Measurements from ENCODE around the gene RGS8.

RGS8 gene

GRCh38 chr1:182684116-182684828 is at the start of gene RGS8:
RGS8 (minus strand) TSS chr1:182684587; CDS start chr1:182669649, 14,938 bp downstream.
- no peak for DNase-seq

DNA sequence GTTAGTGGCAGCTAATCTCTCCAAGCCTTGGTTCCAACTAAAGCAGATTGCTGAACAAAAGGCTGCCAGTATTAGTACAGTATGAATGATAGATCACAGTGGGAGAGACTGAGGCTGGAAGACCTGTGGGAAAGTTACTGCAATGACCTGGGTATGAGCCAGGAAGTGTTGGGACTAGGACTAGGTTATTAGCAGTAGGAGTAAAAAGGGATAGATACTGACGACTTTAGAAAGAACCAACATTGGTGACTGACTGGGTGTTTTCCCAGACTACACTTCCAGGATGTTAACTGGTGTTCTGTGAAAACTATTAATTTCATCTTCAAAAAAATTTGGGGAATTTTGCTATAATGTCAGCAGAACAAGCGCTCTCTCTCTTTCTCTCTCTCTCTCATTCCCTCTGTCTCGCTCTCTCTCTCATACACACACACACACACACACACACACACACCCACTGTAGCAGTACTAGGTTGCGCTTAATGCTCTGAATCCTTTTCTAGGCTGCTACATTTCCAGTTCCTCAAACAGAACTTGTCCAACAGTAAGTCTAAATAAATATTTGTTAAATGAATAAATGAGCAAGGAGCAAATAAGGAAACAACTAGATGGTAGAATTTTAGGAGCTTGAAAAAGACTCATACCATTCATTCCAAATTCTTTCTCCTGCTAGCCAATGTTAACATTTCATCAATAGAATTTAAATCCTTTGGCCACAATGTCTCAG is 47.6 kb upstream of the RGS8 start:
- DNase-seq, result no peak

GRCh38 chr1:182726912-182727311 is 42.5 kb upstream of the RGS8 start:
- DNase-seq, result no peak

GRCh38 chr1:182725259-182726255 is 41.2 kb upstream of the RGS8 start:
- DNase-seq, result no peak

DNA sequence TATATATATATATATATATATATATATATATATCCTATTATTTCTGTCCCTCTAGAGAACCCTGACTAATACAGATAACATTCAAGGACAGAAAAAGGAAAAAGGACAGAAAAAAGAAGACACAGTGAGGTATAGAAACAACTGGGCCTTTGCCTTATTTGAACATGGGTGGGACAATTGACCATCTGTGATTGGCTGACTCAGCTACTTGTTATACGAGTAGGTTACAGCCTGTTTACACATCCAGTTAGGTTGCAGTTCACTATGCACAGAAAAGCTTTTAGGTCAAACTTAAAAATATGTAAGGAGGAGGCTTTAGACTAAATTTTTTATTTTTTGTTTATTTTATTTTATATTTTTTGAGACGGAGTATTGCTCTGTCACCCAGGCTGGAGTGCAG is 39.8 kb upstream of the RGS8 start:
- DNase-seq, result no peak

DNA sequence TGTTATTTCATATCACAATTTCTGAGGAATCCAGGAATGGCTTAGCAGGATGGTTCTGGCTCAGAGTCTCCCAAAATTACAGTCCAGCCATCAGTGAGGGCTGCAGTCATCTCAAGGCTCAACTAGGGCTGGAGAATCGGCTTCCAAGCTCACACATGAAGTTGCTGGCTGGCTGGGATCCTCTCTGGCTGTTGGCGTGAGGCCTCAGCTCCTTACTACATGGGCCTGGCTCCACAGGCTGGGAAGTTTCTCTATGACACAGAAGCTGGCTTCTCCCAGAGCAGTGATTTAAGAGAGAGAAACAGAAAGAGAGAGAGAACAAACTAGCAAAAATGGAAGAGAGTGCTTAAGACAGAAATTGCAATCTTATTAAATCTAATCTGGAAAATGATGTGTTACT is 38.8 kb upstream of the RGS8 start:
- no peak for DNase-seq

GRCh38 chr1:182721525-182721924 is 37.1 kb upstream of the RGS8 start:
- no peak for DNase-seq

DNA sequence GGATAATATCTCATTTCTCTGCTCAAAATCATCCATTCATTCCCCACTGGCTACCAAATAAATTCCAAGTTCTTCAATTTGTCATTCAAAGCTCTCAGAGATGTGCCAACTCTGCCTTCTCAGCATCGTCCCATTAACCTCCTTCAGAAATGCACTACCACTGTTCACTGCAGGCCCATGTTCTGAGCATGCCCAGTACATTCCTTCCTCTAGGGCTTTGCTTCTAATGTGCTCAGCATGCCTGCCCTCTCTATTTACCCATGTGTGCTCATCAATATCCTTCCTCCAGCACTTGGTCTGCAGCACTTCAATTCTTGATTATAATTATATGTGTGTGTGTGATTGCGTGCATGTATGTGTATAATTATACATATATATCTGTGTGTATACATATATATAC is 36.1 kb upstream of the RGS8 start:
- DNase-seq, result no peak

DNA sequence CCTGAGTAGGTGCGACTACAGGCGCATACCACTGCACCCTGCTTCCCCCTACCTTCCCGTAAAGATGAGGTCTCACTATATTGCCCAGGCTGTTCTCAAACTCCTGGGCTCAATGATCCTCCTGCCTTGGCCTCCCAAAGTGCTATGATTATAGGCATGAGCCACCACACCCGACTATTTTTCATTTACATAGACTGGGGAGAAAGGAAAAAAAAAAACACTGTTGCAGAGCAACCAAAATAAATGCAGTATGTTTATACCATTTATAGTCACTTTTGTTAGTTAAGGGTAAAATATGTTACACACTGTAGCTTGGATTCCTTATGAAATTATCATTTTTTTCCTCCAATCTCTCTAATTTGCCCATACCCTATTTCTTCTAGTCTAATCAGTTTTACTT is 35.2 kb upstream of the RGS8 start:
- no peak for DNase-seq

DNA sequence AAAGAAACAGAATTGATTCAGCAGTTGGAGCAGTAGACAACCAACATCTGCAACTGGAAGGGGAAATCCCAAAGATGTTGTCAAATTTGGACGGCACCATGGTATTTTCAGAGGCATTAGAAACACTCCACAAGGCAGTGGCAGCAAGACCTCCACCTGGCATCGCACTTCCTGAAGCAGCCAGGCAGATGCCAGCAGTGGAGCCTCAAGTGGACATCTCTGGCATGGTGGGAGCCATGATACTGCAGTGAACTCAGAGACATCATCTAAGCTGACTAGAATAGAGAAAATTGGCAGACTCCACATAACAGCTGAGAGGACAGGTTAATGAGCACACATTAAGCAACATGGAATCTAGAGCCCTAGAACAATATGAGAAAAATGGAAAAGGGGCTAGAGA is 33.9 kb upstream of the RGS8 start:
- DNase-seq, result no peak

GRCh38 chr1:182716740-182717720 is 32.6 kb upstream of the RGS8 start:
- no peak for DNase-seq

DNA sequence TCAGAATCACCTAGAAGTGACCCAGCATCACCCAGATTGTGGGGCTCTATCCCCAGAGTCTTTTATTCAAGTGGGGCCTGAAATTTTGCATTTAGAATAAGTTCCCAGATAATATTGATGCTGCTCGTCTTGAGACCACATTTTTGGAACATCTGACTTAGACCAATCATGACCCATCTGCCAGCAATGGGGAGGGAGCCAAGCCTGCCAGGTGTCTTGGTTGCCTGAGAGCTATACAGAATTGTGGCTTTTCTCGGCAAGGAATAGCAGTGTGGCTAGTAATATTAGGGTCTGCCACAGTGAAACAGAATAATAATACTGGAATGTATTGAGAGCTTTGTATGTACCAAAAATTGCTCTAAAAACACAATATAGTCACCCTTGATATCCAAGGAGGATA is 31.1 kb upstream of the RGS8 start:
- no peak for DNase-seq

GRCh38 chr1:182714546-182714945 is 30.2 kb upstream of the RGS8 start:
- no peak for DNase-seq

GRCh38 chr1:182713939-182714338 is 29.6 kb upstream of the RGS8 start:
- no peak for DNase-seq

DNA sequence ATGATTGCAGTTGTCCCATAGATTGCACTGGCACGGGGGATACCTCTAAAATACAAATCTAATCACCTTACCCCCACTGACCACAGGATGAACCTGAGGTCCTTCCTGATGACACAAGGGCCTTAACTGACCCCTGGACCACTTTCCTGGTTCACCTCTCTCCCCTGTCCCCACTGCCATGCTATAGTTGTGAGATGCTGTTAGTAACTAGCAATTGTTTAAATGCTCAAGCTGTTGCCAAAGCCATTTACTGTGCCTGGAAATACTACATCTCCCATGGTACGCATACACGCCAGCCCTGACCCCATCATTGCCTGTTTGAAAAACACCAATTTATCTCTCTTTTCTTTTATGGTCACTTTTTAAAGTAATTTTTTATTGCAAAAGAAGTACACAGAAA is 29.1 kb upstream of the RGS8 start:
- DNase-seq, result no peak

DNA sequence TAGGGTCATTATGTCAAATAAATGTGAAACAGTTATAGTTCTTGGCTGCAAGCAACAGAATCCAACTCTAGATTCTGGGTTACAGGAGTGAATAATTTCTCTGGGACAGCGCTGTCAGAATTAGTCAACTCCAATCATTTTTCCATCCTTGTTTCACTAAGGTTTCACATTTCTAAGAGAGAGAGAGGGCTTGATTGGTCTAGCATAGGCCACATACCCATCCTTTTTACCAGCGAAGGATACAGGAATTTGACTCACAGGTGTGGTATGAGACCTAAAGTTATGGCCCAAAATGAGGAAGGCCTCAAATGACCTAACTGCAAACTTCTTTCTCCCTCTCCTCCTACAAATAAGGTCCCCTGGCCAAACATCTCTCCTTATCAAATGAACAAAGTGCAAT is 25.5 kb upstream of the RGS8 start:
- no peak for DNase-seq

- no peak for DNase-seq
Observed at GRCh38 chr1:182709225-182709764, 24.9 kb upstream of the RGS8 start.

DNA sequence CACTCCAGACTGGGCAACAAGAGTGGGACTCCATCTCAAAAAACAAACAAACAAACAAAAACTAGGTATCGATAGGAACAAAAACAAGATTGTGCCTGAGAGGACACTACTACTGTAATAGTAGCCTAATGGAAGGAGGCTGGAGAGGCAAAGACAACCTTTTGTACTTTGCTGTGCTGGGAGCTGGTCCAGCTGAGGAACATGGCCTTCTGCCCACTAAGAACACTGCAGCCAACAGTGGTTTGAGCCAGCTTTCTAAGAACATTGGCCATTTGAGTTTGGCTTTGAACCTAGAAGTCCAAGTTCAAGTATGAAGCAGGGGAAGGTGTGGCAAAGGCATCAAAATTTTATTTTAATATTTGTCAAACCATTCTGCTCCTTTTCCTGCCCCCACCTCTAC is 22.7 kb upstream of the RGS8 start:
- DNase-seq, result no peak

GRCh38 chr1:182704677-182705076 is 20.3 kb upstream of the RGS8 start:
- no peak for DNase-seq

- DNase-seq, result no peak
Observed at GRCh38 chr1:182703539-182703938, 19.2 kb upstream of the RGS8 start.

- DNase-seq, result no peak
Observed at GRCh38 chr1:182702826-182703524, 18.6 kb upstream of the RGS8 start.

All from activated CD4-positive, CD25-positive, alpha-beta regulatory T cell (primary cell).